Loucy (cell line): ENCODE measurements around the gene CAB39.

Source experiments
- EZH2phosphoT487 ChIP-seq: fragments of 200-600 bp; IDR thresholded peaks from 2 replicates; pipeline ENCODE4 v1.6.1; 2018; ENCODE audit warnings: antibody characterized with exemption, mild to moderate bottlenecking, moderate library complexity, borderline replicate concordance
- TF ChIP-seq, protein P1 (sequence below): fragments of 200-600 bp; sonication (generic); conservative IDR thresholded peaks from 2 replicates; pipeline ENCODE4 v1.5.1; 2014; ENCODE audit warnings: mild to moderate bottlenecking, antibody characterized with exemption, low read length

DNA sequence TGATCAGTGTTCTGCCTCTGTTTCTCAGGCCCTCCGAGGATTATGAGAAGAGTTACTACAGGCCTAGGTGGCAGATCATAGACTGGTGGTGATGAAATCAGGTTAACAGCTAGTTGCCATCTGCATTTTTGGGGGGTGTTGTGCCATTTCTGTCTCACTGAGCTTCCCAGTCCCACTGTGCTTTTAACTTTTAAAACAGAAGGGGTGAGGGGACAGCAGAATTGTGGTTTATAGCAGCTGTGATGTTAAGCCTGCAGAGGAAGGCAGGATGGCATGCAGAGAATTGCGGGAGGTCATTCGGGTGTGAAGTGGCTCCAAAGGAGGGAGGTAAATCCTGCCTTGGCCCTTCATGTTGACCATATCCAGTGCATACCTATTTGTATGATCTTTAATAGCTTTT is 5.0 kb downstream of the CAB39 start:
- TF ChIP-seq, protein P1, sequence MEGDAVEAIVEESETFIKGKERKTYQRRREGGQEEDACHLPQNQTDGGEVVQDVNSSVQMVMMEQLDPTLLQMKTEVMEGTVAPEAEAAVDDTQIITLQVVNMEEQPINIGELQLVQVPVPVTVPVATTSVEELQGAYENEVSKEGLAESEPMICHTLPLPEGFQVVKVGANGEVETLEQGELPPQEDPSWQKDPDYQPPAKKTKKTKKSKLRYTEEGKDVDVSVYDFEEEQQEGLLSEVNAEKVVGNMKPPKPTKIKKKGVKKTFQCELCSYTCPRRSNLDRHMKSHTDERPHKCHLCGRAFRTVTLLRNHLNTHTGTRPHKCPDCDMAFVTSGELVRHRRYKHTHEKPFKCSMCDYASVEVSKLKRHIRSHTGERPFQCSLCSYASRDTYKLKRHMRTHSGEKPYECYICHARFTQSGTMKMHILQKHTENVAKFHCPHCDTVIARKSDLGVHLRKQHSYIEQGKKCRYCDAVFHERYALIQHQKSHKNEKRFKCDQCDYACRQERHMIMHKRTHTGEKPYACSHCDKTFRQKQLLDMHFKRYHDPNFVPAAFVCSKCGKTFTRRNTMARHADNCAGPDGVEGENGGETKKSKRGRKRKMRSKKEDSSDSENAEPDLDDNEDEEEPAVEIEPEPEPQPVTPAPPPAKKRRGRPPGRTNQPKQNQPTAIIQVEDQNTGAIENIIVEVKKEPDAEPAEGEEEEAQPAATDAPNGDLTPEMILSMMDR, result no peak
- no peak for TF ChIP-seq EZH2phosphoT487
